H1 (cell line): ENCODE data around the gene STAT2. TPM values are rescaled to one million over a fixed set of nuclear protein-coding genes. Genes with fewer than 3 reads are reported as not detected.

Experiments
- CTCF ChIA-PET: fragments of 300-600 bp; sonication (Branson Sonifier 250); formaldehyde crosslinking; loops from one replicate; lab custom pipeline; 2021; ENCODE audit not compliant: partially characterized antibody; lab: Charles Lee
- POLR2A ChIA-PET: fragments of 300-600 bp; sonication (Branson Sonifier 250); formaldehyde crosslinking; loops from one replicate; lab custom pipeline; 2021; ENCODE audit warnings: inconsistent platforms; ENCODE audit not compliant: partially characterized antibody; lab: Charles Lee
- DNase-seq, 2 experiments: peaks; one replicate each; pipeline versions ENCODE4 v3.0.0 to v3.0.0-alpha.2; 2010 to 2022; ENCODE audit warnings: low spot score in 2 of 2, low read depth in 1 of 2, mixed read lengths in 1 of 2
- FAIRE-seq: peaks from 2 replicates; lab custom pipeline; 2011; peaks lifted over from hg19 to GRCh38; lab: Jason Lieb, UNC
- H2AFZ ChIP-seq: 2 replicates; pipeline ENCODE4 v1.8.1; 2012; ENCODE audit warnings: low read length, inconsistent platforms
- H2AK5ac ChIP-seq: 2 replicates; pipeline ENCODE4 v1.6.1; 2013; ENCODE audit warnings: low read depth, low read length
- H2BK120ac ChIP-seq: replicated peaks from 2 replicates; pipeline ENCODE3; 2013; ENCODE audit warnings: low read depth, low read length, inconsistent platforms
- H2BK12ac ChIP-seq: 2 replicates; pipeline ENCODE4 v1.6.1; 2013; ENCODE audit warnings: low read depth, low read length
- H2BK15ac ChIP-seq: 2 replicates; pipeline ENCODE4 v1.6.1; 2013; ENCODE audit warnings: low read length
- H2BK20ac ChIP-seq: 2 replicates; pipeline ENCODE4 v1.6.1; 2013; ENCODE audit warnings: low read length
- H2BK5ac ChIP-seq: 2 replicates; pipeline ENCODE4 v1.6.1; 2013; ENCODE audit warnings: low read depth, low read length
- H3K14ac ChIP-seq: 2 replicates; pipeline ENCODE4 v1.6.1; 2013; ENCODE audit warnings: inconsistent platforms; ENCODE audit not compliant: insufficient read length
- H3K18ac ChIP-seq: 2 replicates; pipeline ENCODE4 v1.6.1; 2013; ENCODE audit warnings: low read length; ENCODE audit errors: extremely low read depth
- H3K23ac ChIP-seq: 2 replicates; pipeline ENCODE4 v1.6.1; 2013; ENCODE audit warnings: inconsistent platforms; ENCODE audit not compliant: insufficient read length
- H3K23me2 ChIP-seq: 2 replicates; pipeline ENCODE4 v1.6.1; 2013; ENCODE audit warnings: low read depth, low read length
- H3K27ac ChIP-seq: 2 replicates; pipeline ENCODE4 v1.6.1; 2011; ENCODE audit warnings: low read depth, low read length, inconsistent platforms
- H3K27me3 ChIP-seq, 4 experiments: replicated peaks in 1 of 4; 1 replicate in 1 of 4; 2 replicates in 3 of 4; pipeline versions ENCODE4 v1.6.1 to v1.8.1; 2011 to 2013; ENCODE audit warnings: low read length in 3 of 4, mild to moderate bottlenecking in 3 of 4, inconsistent platforms in 2 of 4, mixed read lengths in 2 of 4, moderate library complexity in 1 of 4; ENCODE audit not compliant: control insufficient read depth in 3 of 4, insufficient read depth in 3 of 4; ENCODE audit errors: extremely low read depth in 1 of 4
- H3K36me3 ChIP-seq, 4 experiments: 2 replicates each; pipeline versions ENCODE4 v1.6.1 to v1.8.1; 2011 to 2013; ENCODE audit warnings: mild to moderate bottlenecking in 4 of 4, low read length in 3 of 4, moderate library complexity in 2 of 4, control low read depth in 1 of 4, inconsistent platforms in 1 of 4; ENCODE audit not compliant: insufficient read depth in 4 of 4, control insufficient read depth in 2 of 4
- H3K4ac ChIP-seq: replicated peaks from 2 replicates; pipeline ENCODE3; 2013; ENCODE audit warnings: low read length, low read depth, mixed read lengths, inconsistent platforms; ENCODE audit not compliant: insufficient read length
- H3K4me1 ChIP-seq, 4 experiments: replicated peaks in 1 of 4; 1 replicate in 1 of 4; 2 replicates in 3 of 4; pipeline versions ENCODE4 v1.6.1 to v1.8.1; 2011 to 2013; ENCODE audit warnings: low read length in 3 of 4, inconsistent platforms in 2 of 4, mixed read lengths in 1 of 4; ENCODE audit not compliant: insufficient read depth in 4 of 4, control insufficient read depth in 3 of 4
- H3K4me2 ChIP-seq, 2 experiments: 2 replicates each; pipeline versions ENCODE4 v1.6.1 to v1.8.1; 2011 to 2013; ENCODE audit warnings: low read depth in 2 of 2, low read length in 2 of 2, control low read depth in 1 of 2, inconsistent platforms in 1 of 2, mild to moderate bottlenecking in 1 of 2; ENCODE audit not compliant: insufficient read depth in 1 of 2
- H3K4me3 ChIP-seq, 4 experiments: fragments of 200-600, 300-600 bp in 1 of 4; sonication (generic), shearing (Covaris generic), sonication (Bioruptor Twin) in 1 of 4; 2 replicates each; pipeline versions ENCODE4 v1.5.1 to v1.8.1; 2011 to 2016; ENCODE audit warnings: low read length in 4 of 4, low read depth in 3 of 4, control low read depth in 2 of 4, inconsistent platforms in 2 of 4, mild to moderate bottlenecking in 2 of 4, mixed read lengths in 1 of 4, moderate library complexity in 1 of 4; ENCODE audit not compliant: insufficient read depth in 2 of 4; ENCODE audit errors: extremely low read depth in 1 of 4
- H3K56ac ChIP-seq: replicated peaks from 2 replicates; pipeline ENCODE3; 2013; ENCODE audit warnings: low read depth, mild to moderate bottlenecking, mixed read lengths, low read length, inconsistent platforms; ENCODE audit not compliant: insufficient read length
- H3K79me1 ChIP-seq: 2 replicates; pipeline ENCODE4 v1.6.1; 2013; ENCODE audit warnings: low read depth, low read length, control low read depth
- H3K79me2 ChIP-seq, 2 experiments: 2 replicates each; pipeline versions ENCODE4 v1.6.1 to v1.8.1; 2012 to 2013; ENCODE audit warnings: low read length in 2 of 2, mild to moderate bottlenecking in 2 of 2, inconsistent platforms in 1 of 2; ENCODE audit not compliant: insufficient read depth in 2 of 2, control insufficient read depth in 1 of 2
- H3K9ac ChIP-seq, 4 experiments: replicated peaks in 1 of 4; 1 replicate in 1 of 4; 2 replicates in 3 of 4; pipeline versions ENCODE4 v1.6.1 to v1.8.1; 2011 to 2013; ENCODE audit warnings: low read depth in 3 of 4, low read length in 3 of 4, control low read depth in 2 of 4, mild to moderate bottlenecking in 2 of 4, moderate library complexity in 2 of 4, inconsistent platforms in 1 of 4; ENCODE audit errors: extremely low read depth in 1 of 4
- H3K9me3 ChIP-seq, 2 experiments: 2 replicates each; pipeline versions ENCODE4 v1.6.1 to v1.8.1; 2012 to 2013; ENCODE audit warnings: mild to moderate bottlenecking in 2 of 2, moderate library complexity in 2 of 2, control low read depth in 1 of 2, inconsistent platforms in 1 of 2, low read depth in 1 of 2, low read length in 1 of 2, mixed read lengths in 1 of 2; ENCODE audit not compliant: insufficient read depth in 2 of 2
- H4K20me1 ChIP-seq, 2 experiments: replicated peaks in 1 of 2; 2 replicates each; pipeline versions ENCODE3 to v1.8.1; 2011 to 2013; ENCODE audit warnings: inconsistent platforms in 2 of 2, low read length in 2 of 2, mild to moderate bottlenecking in 1 of 2; ENCODE audit not compliant: insufficient read depth in 2 of 2, control insufficient read depth in 1 of 2
- H4K5ac ChIP-seq: 2 replicates; pipeline ENCODE4 v1.6.1; 2013; ENCODE audit warnings: low read length, low read depth, mixed read lengths, inconsistent platforms; ENCODE audit not compliant: insufficient read length
- H4K8ac ChIP-seq: 2 replicates; pipeline ENCODE4 v1.8.0; 2013; ENCODE audit warnings: mild to moderate bottlenecking, moderate library complexity, low read length, inconsistent platforms; ENCODE audit not compliant: insufficient read depth; ENCODE audit errors: extremely low read depth
- H4K91ac ChIP-seq: replicated peaks from 2 replicates; pipeline ENCODE3; 2013; ENCODE audit warnings: low read length, mixed read lengths, inconsistent platforms; ENCODE audit not compliant: insufficient read length
- CBX5 ChIP-seq: fragments of 300-800, 300-1000 bp; sonication (generic); IDR thresholded peaks from 2 replicates; pipeline ENCODE4 v1.7.1; 2016; ENCODE audit warnings: antibody characterized with exemption, low read length, low read depth
- CBX8 ChIP-seq: fragments of 300-800, 300-1000 bp; sonication (generic); IDR thresholded peaks from 2 replicates; pipeline ENCODE4 v1.7.1; 2016; ENCODE audit warnings: low read depth, low read length, borderline replicate concordance
- POU5F1 ChIP-seq: IDR thresholded peaks from 2 replicates; pipeline ENCODE4 v1.6.1; 2011; ENCODE audit warnings: low read depth, mild to moderate bottlenecking, low read length, moderate library complexity
- SP4 ChIP-seq: IDR thresholded peaks from 2 replicates; pipeline ENCODE4 v1.6.1; 2012; ENCODE audit warnings: low read length, inconsistent platforms
- TAF7 ChIP-seq: optimal IDR thresholded peaks from 2 replicates; pipeline ENCODE3; 2011; ENCODE audit warnings: low read depth, mild to moderate bottlenecking, inconsistent platforms, low read length, moderate library complexity, borderline replicate concordance
- TEAD4 ChIP-seq: IDR thresholded peaks from 2 replicates; pipeline ENCODE4 v1.6.1; 2012; ENCODE audit warnings: low read depth, low read length, inconsistent platforms, mixed read lengths
- WGBS, 2 experiments: shearing (Covaris generic) in 1 of 2; methylation state at CpG; one replicate each; pipeline versions ENCODE4 v1.1.6 to v1.1.7; 2013 to 2015; ENCODE audit warnings: low lambda C conversion rate in 2 of 2, mixed read lengths in 2 of 2, inconsistent platforms in 1 of 2, low coverage in 1 of 2, missing lambda C conversion rate in 1 of 2; ENCODE audit not compliant: insufficient replicate concordance in 2 of 2, insufficient coverage in 1 of 2, insufficient read length in 1 of 2; ENCODE audit errors: extremely low coverage in 1 of 2, missing lambda C conversion rate in 1 of 2; 5-methylcytosine and 5-hydroxymethylcytosine counted together
- polyA plus RNA-seq, 7 experiments: library from polyadenylated mRNA; depleted of rRNA in 3 of 7; stranded (reverse) in 5 of 7; unstranded in 2 of 7; fragments of >200 nt in 5 of 7; fragments of 200-250 nt in 2 of 7; gene quantifications; 1 replicate in 5 of 7; 2 replicates in 1 of 7; 4 replicates in 1 of 7; pipeline versions ENCODE4 v1.2.1 to v1.2.3, GENCODE V29; 2011 to 2013; ENCODE audit warnings: missing spikeins in 2 of 7, mixed read lengths in 2 of 7
- total RNA-seq: library from RNA; stranded (reverse); fragmentation: NEBNext Ultra II Directional; extraction: Animal tissue kit (Norgen Biotek cat#: 25700); gene quantifications from 2 replicates; pipeline ENCODE4 v1.2.1, GENCODE V29; 2021

Gene STAT2
- total and polyA plus RNA-seq, 2 of the 8 experiments (the other 6 are each of a cell fraction or from before 2014, with no cell fraction given), result 37.1 to 44.7 TPM

GRCh38 chr12:56375598-56376434, 15.9 kb upstream of the STAT2 start:
- 90% methylated on average over 10 of the region's 11 CpGs; no CpG with 5 or more reads in 1 of the 2 experiments for WGBS, 2 experiments
- Histone ChIP-seq H3K23ac (no peak overlapping the region), H2BK20ac (no peak overlapping the region), H2BK5ac (no peak overlapping the region), H3K4me1 (peaks cover 0 to 5% (median 0%) of the 10 kb centered on the region in 4 experiments; a peak in 3 of 7 replicates), H3K14ac (no peak overlapping the region), H2BK15ac (no peak overlapping the region), H3K9ac (no peak overlapping the region), H4K20me1 (no peaks in the 10 kb centered on the region), H2AK5ac (no peak overlapping the region), H2BK12ac (no peak overlapping the region), H3K4me2 (no peak overlapping the region), H3K23me2 (no peaks in the 10 kb centered on the region), H4K91ac (no peak overlapping the region), H3K27ac (no peak overlapping the region), H3K36me3 (no peaks in the 10 kb centered on the region), H3K9me3 (no peaks in the 10 kb centered on the region), H3K79me2 (no peaks in the 10 kb centered on the region), H4K5ac (no peak overlapping the region), H3K18ac (no peak overlapping the region), H3K4ac (no peak overlapping the region), H3K4me3 (no peak overlapping the region), H2AFZ (no peak overlapping the region), H3K79me1 (no peaks in the 10 kb centered on the region), H4K8ac (no peak overlapping the region), H3K27me3 (no peaks in the 10 kb centered on the region), H3K56ac (no peak overlapping the region), H2BK120ac (no peak overlapping the region)
- no peak for TF ChIP-seq CBX8
- TF ChIP-seq TEAD4, result no peak
- no peak for TF ChIP-seq POU5F1
- no peak for TF ChIP-seq TAF7
- TF ChIP-seq SP4, result no peak
- no peak for TF ChIP-seq CBX5
- CTCF ChIA-PET, result interaction anchor here (0.8 to 3.3 kb wide), 5 partner anchors 10 to 109 kb away, joined by 3 to 25 read pairs (median 4); partner anchors contain the start of gene STAT2
- no peak for DNase-seq
- no peak for FAIRE-seq
- POLR2A ChIA-PET, result interaction anchor here (1.2 to 2.0 kb wide), 4 partner anchors 15 to 103 kb away, joined by 3 to 6 read pairs (median 4); no protein-coding TSS in a partner anchor
